HG02938 (cell line): ENCODE results near the gene TIMP2.
"Not testable (repeated sequence)": the region's sequence is repeated elsewhere in the genome, so short reads cannot be mapped to it uniquely, and the experiment has no call there.

Source experiments
- ATAC-seq: cut with Tn5 transposase; IDR thresholded peaks from one replicate; pipeline ENCODE4 v1.9.1; 2021; ENCODE audit warnings: mild to moderate bottlenecking, moderate library complexity; ENCODE audit not compliant: unreplicated experiment

Gene TIMP2

GRCh38 chr17:78892062-78892456, 33.1 kb downstream of the TIMP2 start:
- no peak for ATAC-seq

- ATAC-seq = no peak
Measured at GRCh38 chr17:78891406-78892061, 33.7 kb downstream of the TIMP2 start.

- ATAC-seq = no peak
Measured at GRCh38 chr17:78890498-78890897, 34.7 kb downstream of the TIMP2 start.

- not testable (repeated sequence) for ATAC-seq
Measured at GRCh38 chr17:78890096-78890495, 35.1 kb downstream of the TIMP2 start.

- no peak for ATAC-seq
Measured at GRCh38 chr17:78889531-78889930, 35.7 kb downstream of the TIMP2 start.

- ATAC-seq = no peak
Measured at GRCh38 chr17:78888941-78889518, 36.2 kb downstream of the TIMP2 start.

- no peak for ATAC-seq
Measured at GRCh38 chr17:78886954-78887353, 38.2 kb downstream of the TIMP2 start.

- no peak for ATAC-seq
Measured at GRCh38 chr17:78885956-78886355, 39.2 kb downstream of the TIMP2 start.

- no peak for ATAC-seq
Measured at GRCh38 chr17:78884876-78885667, 40.1 kb downstream of the TIMP2 start.

- no peak for ATAC-seq
Measured at GRCh38 chr17:78884148-78884825, 40.9 kb downstream of the TIMP2 start.

- no peak for ATAC-seq
Measured at GRCh38 chr17:78883533-78884131, 41.6 kb downstream of the TIMP2 start.

- no peak for ATAC-seq
Measured at GRCh38 chr17:78883089-78883532, 42.1 kb downstream of the TIMP2 start.

GRCh38 chr17:78882540-78883088, 42.6 kb downstream of the TIMP2 start:
- ATAC-seq = no peak

- ATAC-seq = no peak
Measured at GRCh38 chr17:78879635-78880186, 45.5 kb downstream of the TIMP2 start.

- ATAC-seq = no peak
Measured at GRCh38 chr17:78878871-78879527, 46.2 kb downstream of the TIMP2 start.

- no peak for ATAC-seq
Measured at GRCh38 chr17:78878261-78878660, 46.9 kb downstream of the TIMP2 start.

GRCh38 chr17:78876954-78877517, 48.2 kb downstream of the TIMP2 start:
- not testable (repeated sequence) for ATAC-seq

GRCh38 chr17:78876094-78876597, 49.0 kb downstream of the TIMP2 start:
- ATAC-seq = no peak

GRCh38 chr17:78875363-78876093, 49.7 kb downstream of the TIMP2 start:
- no peak for ATAC-seq
